Upper lobe of left lung (tissue), 4 donors: ENCODE measurements around the gene SCFD2.

Experiments used
- EP300 ChIP-seq, 4 donors: sonication (generic); formaldehyde crosslinking; IDR thresholded peaks; one replicate each; pipeline ENCODE4 v1.5.1; 2017; ENCODE audit warnings: antibody characterized with exemption in 4 of 4, control low read depth in 2 of 4
- POLR2A ChIP-seq, 4 donors: fragments of 450-650 bp; IDR thresholded peaks; one replicate each; pipeline ENCODE4 v1.5.1; 2016 to 2017; ENCODE audit warnings: antibody characterized with exemption in 4 of 4, mild to moderate bottlenecking in 2 of 4
- POLR2AphosphoS5 ChIP-seq, 2 donors: sonication (generic); formaldehyde crosslinking; IDR thresholded peaks; one replicate each; pipeline ENCODE4 v1.5.1; 2017; ENCODE audit warnings: antibody characterized with exemption in 2 of 2
- TF ChIP-seq, protein P1 (sequence below), 6 experiments: fragments of 450-650 bp in 4 of 6; fragments of 200-600 bp in 2 of 6; sonication (generic) in 2 of 6; IDR thresholded peaks; one replicate each; pipeline ENCODE4 v1.5.1; 2016 to 2019; ENCODE audit warnings: antibody characterized with exemption in 6 of 6

DNA sequence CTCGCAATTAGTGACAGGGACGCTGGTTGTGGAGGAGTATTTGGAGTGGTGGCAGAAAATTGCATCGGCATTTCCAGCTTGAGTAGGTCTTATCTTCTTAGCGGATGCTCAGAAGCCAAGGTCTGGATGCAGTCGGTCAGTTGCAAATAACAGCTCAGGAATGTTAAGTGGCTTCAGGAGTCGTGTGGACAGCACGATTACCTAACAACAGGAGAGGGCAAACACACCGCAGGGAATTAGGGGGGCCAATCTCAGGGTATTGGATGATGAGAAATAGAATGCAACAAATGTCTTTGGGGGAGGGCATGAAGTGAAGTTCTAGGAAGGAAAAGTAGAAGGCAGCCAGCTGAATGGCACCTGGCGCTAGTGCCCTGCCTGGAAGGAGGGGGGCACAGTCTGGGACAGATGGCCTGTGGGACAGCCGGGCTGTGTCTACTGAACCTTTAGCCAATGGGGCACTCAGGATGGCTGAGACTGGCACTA lies 492.0 kb downstream of the SCFD2 start:
- TF ChIP-seq POLR2A (IDR thresholded peaks at IDR 0.05) (no peak), EP300 (IDR thresholded peaks at IDR 0.05) (no peak), POLR2AphosphoS5 (IDR thresholded peaks at IDR 0.05) (no peak)
- TF ChIP-seq, protein P1, sequence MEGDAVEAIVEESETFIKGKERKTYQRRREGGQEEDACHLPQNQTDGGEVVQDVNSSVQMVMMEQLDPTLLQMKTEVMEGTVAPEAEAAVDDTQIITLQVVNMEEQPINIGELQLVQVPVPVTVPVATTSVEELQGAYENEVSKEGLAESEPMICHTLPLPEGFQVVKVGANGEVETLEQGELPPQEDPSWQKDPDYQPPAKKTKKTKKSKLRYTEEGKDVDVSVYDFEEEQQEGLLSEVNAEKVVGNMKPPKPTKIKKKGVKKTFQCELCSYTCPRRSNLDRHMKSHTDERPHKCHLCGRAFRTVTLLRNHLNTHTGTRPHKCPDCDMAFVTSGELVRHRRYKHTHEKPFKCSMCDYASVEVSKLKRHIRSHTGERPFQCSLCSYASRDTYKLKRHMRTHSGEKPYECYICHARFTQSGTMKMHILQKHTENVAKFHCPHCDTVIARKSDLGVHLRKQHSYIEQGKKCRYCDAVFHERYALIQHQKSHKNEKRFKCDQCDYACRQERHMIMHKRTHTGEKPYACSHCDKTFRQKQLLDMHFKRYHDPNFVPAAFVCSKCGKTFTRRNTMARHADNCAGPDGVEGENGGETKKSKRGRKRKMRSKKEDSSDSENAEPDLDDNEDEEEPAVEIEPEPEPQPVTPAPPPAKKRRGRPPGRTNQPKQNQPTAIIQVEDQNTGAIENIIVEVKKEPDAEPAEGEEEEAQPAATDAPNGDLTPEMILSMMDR (IDR thresholded peaks at IDR 0.05), result no peak
